HepG2 (cell line): Measurements from ENCODE around the gene VEZF1. TPM values are rescaled to one million over a fixed set of nuclear protein-coding genes. Genes with fewer than 3 reads are reported as not detected.

Source experiments
- CEBPG ChIP-seq: IDR thresholded peaks from 2 replicates; pipeline ENCODE4 v1.6.1; 2016
- GABPB1 ChIP-seq: IDR thresholded peaks from 2 replicates; pipeline ENCODE4 v1.6.1; 2016; ENCODE audit warnings: mild to moderate bottlenecking, missing genetic modification reagents, moderate library complexity, missing compliant biosample characterization
- GLI4 ChIP-seq: sonication (generic); formaldehyde crosslinking; IDR thresholded peaks from 2 replicates; pipeline ENCODE4 v1.5.1; 2020; ENCODE audit warnings: missing genetic modification reagents, mild to moderate bottlenecking, moderate library complexity, borderline replicate concordance
- HNRNPH1 ChIP-seq: fragments of 200-400 bp; formaldehyde crosslinking; optimal IDR thresholded peaks from 2 replicates; pipeline ENCODE3; 2017; ENCODE audit warnings: mild to moderate bottlenecking, low read depth, low read length
- KDM4B ChIP-seq: sonication (generic); formaldehyde crosslinking; IDR thresholded peaks from 2 replicates; pipeline ENCODE4 v1.4.0; 2020; ENCODE audit warnings: missing genetic modification reagents
- KLF15 ChIP-seq: sonication (generic); formaldehyde crosslinking; IDR thresholded peaks from 2 replicates; pipeline ENCODE4 v1.8.1; 2023; ENCODE audit warnings: borderline replicate concordance, mild to moderate bottlenecking, inconsistent platforms, missing genetic modification reagents, mixed read lengths
- MED1 ChIP-seq: sonication (generic); formaldehyde crosslinking; IDR thresholded peaks from 2 replicates; pipeline ENCODE4 v1.4.0; 2020; ENCODE audit warnings: missing genetic modification reagents
- MZF1 ChIP-seq: sonication (generic); formaldehyde crosslinking; IDR thresholded peaks from 2 replicates; pipeline ENCODE4 v1.8.1; 2023; ENCODE audit warnings: mild to moderate bottlenecking, missing genetic modification reagents, borderline replicate concordance
- NFKBIZ ChIP-seq: IDR thresholded peaks from 2 replicates; pipeline ENCODE4 v1.6.1; 2018; ENCODE audit warnings: missing genetic modification reagents, missing compliant biosample characterization
- PAWR ChIP-seq: sonication (generic); formaldehyde crosslinking; IDR thresholded peaks from 2 replicates; pipeline ENCODE4 v1.4.0; 2020; ENCODE audit warnings: missing genetic modification reagents, mild to moderate bottlenecking, borderline replicate concordance
- POGK ChIP-seq: sonication (generic); formaldehyde crosslinking; conservative IDR thresholded peaks from 2 replicates; pipeline ENCODE4 v1.8.0; 2022; ENCODE audit warnings: mild to moderate bottlenecking, moderate library complexity, missing genetic modification reagents
- ZNF224 ChIP-seq: sonication (generic); formaldehyde crosslinking; IDR thresholded peaks from 2 replicates; pipeline ENCODE4 v1.5.0; 2020; ENCODE audit warnings: mild to moderate bottlenecking, missing genetic modification reagents
- ZNF256 ChIP-seq: sonication (generic); formaldehyde crosslinking; conservative IDR thresholded peaks from 2 replicates; pipeline ENCODE4 v1.4.0; 2020; ENCODE audit warnings: missing genetic modification reagents
- ZNF891 ChIP-seq: sonication (generic); formaldehyde crosslinking; IDR thresholded peaks from 2 replicates; pipeline ENCODE4 v1.5.0; 2020; ENCODE audit warnings: mild to moderate bottlenecking, missing genetic modification reagents
- polyA plus RNA-seq, 8 experiments: library from polyadenylated mRNA; depleted of rRNA in 3 of 8; stranded (reverse) in 7 of 8; unstranded in 1 of 8; fragments of >200 nt; fragmentation: Illumina TruSeq in 4 of 8; extraction: Trizol in 4 of 8; gene quantifications; 2 replicates each; pipeline versions ENCODE4 v1.2.1 to v1.2.3, GENCODE V29; 2011 to 2016; ENCODE audit warnings: low read depth in 4 of 8, missing spikeins in 1 of 8, mixed read lengths in 1 of 8; ENCODE audit not compliant: insufficient read depth in 1 of 8
- total RNA-seq, 5 experiments: library from RNA; depleted of rRNA; stranded (reverse); fragments of >200 nt; fragmentation: Illumina TruSeq; extraction: Trizol; gene quantifications; 2 replicates each; pipeline ENCODE4 v1.2.3, GENCODE V29; 2016; ENCODE audit warnings: low read depth in 1 of 5
- TF ChIP-seq, protein P1 (sequence below): sonication (generic); formaldehyde crosslinking; IDR thresholded peaks from 2 replicates; pipeline ENCODE4 v1.9.0; 2022; ENCODE audit warnings: low read depth, missing genetic modification reagents
- TF ChIP-seq, protein P2 (sequence below): sonication (generic); formaldehyde crosslinking; IDR thresholded peaks from 2 replicates; pipeline ENCODE4 v1.8.0; 2022; ENCODE audit warnings: mild to moderate bottlenecking, missing genetic modification reagents, moderate library complexity
- TF ChIP-seq, protein P3 (sequence below): sonication (generic); formaldehyde crosslinking; IDR thresholded peaks from 2 replicates; pipeline ENCODE4 v1.9.0; 2021; ENCODE audit warnings: mild to moderate bottlenecking, missing genetic modification reagents

VEZF1 gene
- total and polyA plus RNA-seq, 2 of the 13 experiments (the other 11 are each of a cell fraction or from before 2014, with no cell fraction given) = 45.9 to 49.7 TPM

- TF ChIP-seq POGK = 0 out of 2 replicates have a peak, but pooled peaks have one; percentile 44
- TF ChIP-seq MZF1 (CRISPR knock-in tag) = no peak
- no peak; the same call in 1 of the 2 replicates for TF ChIP-seq CEBPG (CRISPR knock-in tag)
- peak; percentile 38; the same call in 1 of the 2 replicates for TF ChIP-seq ZNF891
- TF ChIP-seq KLF15 (CRISPR knock-in tag) = no peak
- no peak; the same call in 1 of the 2 replicates for TF ChIP-seq KDM4B
- TF ChIP-seq, protein P1, sequence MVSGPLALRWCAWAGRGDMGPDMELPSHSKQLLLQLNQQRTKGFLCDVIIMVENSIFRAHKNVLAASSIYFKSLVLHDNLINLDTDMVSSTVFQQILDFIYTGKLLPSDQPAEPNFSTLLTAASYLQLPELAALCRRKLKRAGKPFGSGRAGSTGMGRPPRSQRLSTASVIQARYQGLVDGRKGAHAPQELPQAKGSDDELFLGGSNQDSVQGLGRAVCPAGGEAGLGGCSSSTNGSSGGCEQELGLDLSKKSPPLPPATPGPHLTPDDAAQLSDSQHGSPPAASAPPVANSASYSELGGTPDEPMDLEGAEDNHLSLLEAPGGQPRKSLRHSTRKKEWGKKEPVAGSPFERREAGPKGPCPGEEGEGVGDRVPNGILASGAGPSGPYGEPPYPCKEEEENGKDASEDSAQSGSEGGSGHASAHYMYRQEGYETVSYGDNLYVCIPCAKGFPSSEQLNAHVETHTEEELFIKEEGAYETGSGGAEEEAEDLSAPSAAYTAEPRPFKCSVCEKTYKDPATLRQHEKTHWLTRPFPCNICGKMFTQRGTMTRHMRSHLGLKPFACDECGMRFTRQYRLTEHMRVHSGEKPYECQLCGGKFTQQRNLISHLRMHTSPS (CRISPR knock-in tag) = peak; percentile 66; the same call in 1 of the 2 replicates
- TF ChIP-seq NFKBIZ (CRISPR knock-in tag) = peak; percentile 35; the same call in 1 of the 2 replicates
- peak; percentile 72 for TF ChIP-seq GABPB1 (CRISPR knock-in tag)
- TF ChIP-seq, protein P2, sequence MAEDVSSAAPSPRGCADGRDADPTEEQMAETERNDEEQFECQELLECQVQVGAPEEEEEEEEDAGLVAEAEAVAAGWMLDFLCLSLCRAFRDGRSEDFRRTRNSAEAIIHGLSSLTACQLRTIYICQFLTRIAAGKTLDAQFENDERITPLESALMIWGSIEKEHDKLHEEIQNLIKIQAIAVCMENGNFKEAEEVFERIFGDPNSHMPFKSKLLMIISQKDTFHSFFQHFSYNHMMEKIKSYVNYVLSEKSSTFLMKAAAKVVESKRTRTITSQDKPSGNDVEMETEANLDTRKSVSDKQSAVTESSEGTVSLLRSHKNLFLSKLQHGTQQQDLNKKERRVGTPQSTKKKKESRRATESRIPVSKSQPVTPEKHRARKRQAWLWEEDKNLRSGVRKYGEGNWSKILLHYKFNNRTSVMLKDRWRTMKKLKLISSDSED (CRISPR knock-in tag) = no peak
- TF ChIP-seq PAWR (CRISPR knock-in tag) = no peak
- TF ChIP-seq, protein P3, sequence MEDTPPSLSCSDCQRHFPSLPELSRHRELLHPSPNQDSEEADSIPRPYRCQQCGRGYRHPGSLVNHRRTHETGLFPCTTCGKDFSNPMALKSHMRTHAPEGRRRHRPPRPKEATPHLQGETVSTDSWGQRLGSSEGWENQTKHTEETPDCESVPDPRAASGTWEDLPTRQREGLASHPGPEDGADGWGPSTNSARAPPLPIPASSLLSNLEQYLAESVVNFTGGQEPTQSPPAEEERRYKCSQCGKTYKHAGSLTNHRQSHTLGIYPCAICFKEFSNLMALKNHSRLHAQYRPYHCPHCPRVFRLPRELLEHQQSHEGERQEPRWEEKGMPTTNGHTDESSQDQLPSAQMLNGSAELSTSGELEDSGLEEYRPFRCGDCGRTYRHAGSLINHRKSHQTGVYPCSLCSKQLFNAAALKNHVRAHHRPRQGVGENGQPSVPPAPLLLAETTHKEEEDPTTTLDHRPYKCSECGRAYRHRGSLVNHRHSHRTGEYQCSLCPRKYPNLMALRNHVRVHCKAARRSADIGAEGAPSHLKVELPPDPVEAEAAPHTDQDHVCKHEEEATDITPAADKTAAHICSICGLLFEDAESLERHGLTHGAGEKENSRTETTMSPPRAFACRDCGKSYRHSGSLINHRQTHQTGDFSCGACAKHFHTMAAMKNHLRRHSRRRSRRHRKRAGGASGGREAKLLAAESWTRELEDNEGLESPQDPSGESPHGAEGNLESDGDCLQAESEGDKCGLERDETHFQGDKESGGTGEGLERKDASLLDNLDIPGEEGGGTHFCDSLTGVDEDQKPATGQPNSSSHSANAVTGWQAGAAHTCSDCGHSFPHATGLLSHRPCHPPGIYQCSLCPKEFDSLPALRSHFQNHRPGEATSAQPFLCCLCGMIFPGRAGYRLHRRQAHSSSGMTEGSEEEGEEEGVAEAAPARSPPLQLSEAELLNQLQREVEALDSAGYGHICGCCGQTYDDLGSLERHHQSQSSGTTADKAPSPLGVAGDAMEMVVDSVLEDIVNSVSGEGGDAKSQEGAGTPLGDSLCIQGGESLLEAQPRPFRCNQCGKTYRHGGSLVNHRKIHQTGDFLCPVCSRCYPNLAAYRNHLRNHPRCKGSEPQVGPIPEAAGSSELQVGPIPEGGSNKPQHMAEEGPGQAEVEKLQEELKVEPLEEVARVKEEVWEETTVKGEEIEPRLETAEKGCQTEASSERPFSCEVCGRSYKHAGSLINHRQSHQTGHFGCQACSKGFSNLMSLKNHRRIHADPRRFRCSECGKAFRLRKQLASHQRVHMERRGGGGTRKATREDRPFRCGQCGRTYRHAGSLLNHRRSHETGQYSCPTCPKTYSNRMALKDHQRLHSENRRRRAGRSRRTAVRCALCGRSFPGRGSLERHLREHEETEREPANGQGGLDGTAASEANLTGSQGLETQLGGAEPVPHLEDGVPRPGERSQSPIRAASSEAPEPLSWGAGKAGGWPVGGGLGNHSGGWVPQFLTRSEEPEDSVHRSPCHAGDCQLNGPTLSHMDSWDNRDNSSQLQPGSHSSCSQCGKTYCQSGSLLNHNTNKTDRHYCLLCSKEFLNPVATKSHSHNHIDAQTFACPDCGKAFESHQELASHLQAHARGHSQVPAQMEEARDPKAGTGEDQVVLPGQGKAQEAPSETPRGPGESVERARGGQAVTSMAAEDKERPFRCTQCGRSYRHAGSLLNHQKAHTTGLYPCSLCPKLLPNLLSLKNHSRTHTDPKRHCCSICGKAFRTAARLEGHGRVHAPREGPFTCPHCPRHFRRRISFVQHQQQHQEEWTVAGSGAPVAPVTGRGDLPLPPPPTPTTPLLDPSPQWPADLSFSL (CRISPR knock-in tag) = no peak
- TF ChIP-seq GLI4 (CRISPR knock-in tag) = no peak
- TF ChIP-seq ZNF256 = no peak
- TF ChIP-seq ZNF224 = no peak
- no peak; the same call in 1 of the 2 replicates for TF ChIP-seq MED1 (CRISPR knock-in tag)
- no peak for TF ChIP-seq HNRNPH1
Observed at GRCh38 chr17:57988301-57989250, 522 bp upstream of the VEZF1 start (continued).
